OCI-LY7 (cell line): Measurements from ENCODE around the gene NCAM1.

Source experiments
- CTCF ChIP-seq: fragments of 200-600 bp; sonication (generic); conservative IDR thresholded peaks from 2 replicates; pipeline ENCODE4 v1.5.1; 2014; ENCODE audit warnings: mild to moderate bottlenecking, antibody characterized with exemption, low read length, moderate library complexity, mixed read lengths
- EZH2phosphoT487 ChIP-seq: fragments of 200-600 bp; sonication (generic); IDR thresholded peaks from 2 replicates; pipeline ENCODE4 v1.6.1; 2018; ENCODE audit warnings: low read depth, borderline replicate concordance, mild to moderate bottlenecking, mixed run types, antibody characterized with exemption, low read length, moderate library complexity, mixed read lengths

- no peak for TF ChIP-seq CTCF
- TF ChIP-seq EZH2phosphoT487, result no peak
Observed at GRCh38 chr11:113148076-113148475, 186.9 kb downstream of the NCAM1 start.
